Loucy (cell line): Measurements from ENCODE around the gene SUCLG2.

Source experiments
- EZH2phosphoT487 ChIP-seq: fragments of 200-600 bp; IDR thresholded peaks from 2 replicates; pipeline ENCODE4 v1.6.1; 2018; ENCODE audit warnings: antibody characterized with exemption, mild to moderate bottlenecking, moderate library complexity, borderline replicate concordance
- TF ChIP-seq, protein P1 (sequence below): fragments of 200-600 bp; sonication (generic); conservative IDR thresholded peaks from 2 replicates; pipeline ENCODE4 v1.5.1; 2014; ENCODE audit warnings: mild to moderate bottlenecking, antibody characterized with exemption, low read length

DNA sequence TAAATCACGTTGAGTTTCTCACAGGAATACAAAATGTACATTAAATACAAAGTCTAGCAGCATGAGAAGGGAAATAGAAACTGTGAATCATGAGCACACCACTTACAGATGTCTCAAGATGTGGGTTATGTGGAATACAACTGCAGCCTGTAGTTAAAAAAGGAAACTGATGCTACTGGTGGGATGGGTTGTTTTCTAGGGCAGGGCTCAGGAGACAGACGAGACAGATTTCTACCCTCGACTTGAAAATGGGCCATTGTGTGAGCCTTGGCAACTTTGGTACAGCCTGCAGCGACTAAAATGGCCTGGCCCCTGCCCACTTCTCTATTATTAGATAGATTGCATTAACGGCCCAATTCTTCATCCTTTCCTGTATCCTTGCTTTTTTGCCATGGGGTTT lies 293.1 kb downstream of the SUCLG2 start:
- TF ChIP-seq, protein P1, sequence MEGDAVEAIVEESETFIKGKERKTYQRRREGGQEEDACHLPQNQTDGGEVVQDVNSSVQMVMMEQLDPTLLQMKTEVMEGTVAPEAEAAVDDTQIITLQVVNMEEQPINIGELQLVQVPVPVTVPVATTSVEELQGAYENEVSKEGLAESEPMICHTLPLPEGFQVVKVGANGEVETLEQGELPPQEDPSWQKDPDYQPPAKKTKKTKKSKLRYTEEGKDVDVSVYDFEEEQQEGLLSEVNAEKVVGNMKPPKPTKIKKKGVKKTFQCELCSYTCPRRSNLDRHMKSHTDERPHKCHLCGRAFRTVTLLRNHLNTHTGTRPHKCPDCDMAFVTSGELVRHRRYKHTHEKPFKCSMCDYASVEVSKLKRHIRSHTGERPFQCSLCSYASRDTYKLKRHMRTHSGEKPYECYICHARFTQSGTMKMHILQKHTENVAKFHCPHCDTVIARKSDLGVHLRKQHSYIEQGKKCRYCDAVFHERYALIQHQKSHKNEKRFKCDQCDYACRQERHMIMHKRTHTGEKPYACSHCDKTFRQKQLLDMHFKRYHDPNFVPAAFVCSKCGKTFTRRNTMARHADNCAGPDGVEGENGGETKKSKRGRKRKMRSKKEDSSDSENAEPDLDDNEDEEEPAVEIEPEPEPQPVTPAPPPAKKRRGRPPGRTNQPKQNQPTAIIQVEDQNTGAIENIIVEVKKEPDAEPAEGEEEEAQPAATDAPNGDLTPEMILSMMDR = no peak
- TF ChIP-seq EZH2phosphoT487 = no peak
